Fibroblast of skin of right quadriceps (primary cell): Measurements from ENCODE around the gene C4orf36.
A peak's percentile ranks its signal among the peaks of the same experiment; 100 is the strongest.

Source experiments
- DNase-seq: peaks from one replicate; pipeline ENCODE4 v3.0.0-alpha.2; 2013

The C4orf36 gene

GRCh38 chr4:86891762-86892635, at the start of gene C4orf36:
Gene C4orf36 (minus strand): TSS chr4:86892422. CDS start chr4:86891520, 902 bp downstream.
- DNase-seq: peak; percentile 59

- DNase-seq: no peak
These were observed 48.8 kb upstream of the C4orf36 start for GRCh38 chr4:86940920-86941460.

- DNase-seq: no peak
These were observed 47.7 kb upstream of the C4orf36 start for GRCh38 chr4:86939729-86940575.

- DNase-seq: no peak
These were observed 46.7 kb upstream of the C4orf36 start for GRCh38 chr4:86938771-86939520.

- peak; percentile 65 for DNase-seq
These were observed 43.9 kb upstream of the C4orf36 start for GRCh38 chr4:86935853-86936733.

- no peak for DNase-seq
These were observed 43.3 kb upstream of the C4orf36 start for GRCh38 chr4:86935566-86935852.

GRCh38 chr4:86934771-86935565, 42.7 kb upstream of the C4orf36 start, which contains the start of gene AFF1:
Gene AFF1 (plus strand): TSS chr4:86935011. CDS start chr4:86948534, 13,523 bp downstream.
- DNase-seq: peak; percentile 91

- no peak for DNase-seq
These were observed 42.0 kb upstream of the C4orf36 start for GRCh38 chr4:86934147-86934770.

- no peak for DNase-seq
These were observed 36.4 kb upstream of the C4orf36 start for GRCh38 chr4:86928400-86929255.

GRCh38 chr4:86927843-86928395, 35.7 kb upstream of the C4orf36 start:
- DNase-seq: peak; percentile 96

GRCh38 chr4:86926435-86927086, 34.3 kb upstream of the C4orf36 start:
- no peak for DNase-seq

- DNase-seq: peak; percentile 93
These were observed 32.6 kb upstream of the C4orf36 start for GRCh38 chr4:86924811-86925210.

- no peak for DNase-seq
These were observed 29.5 kb upstream of the C4orf36 start for GRCh38 chr4:86921608-86922252.

- peak; percentile 31 for DNase-seq
These were observed 27.5 kb upstream of the C4orf36 start for GRCh38 chr4:86919561-86920223.

- peak; percentile 70 for DNase-seq
These were observed 26.4 kb upstream of the C4orf36 start for GRCh38 chr4:86918539-86919072.

GRCh38 chr4:86917212-86918039, 25.2 kb upstream of the C4orf36 start:
- no peak for DNase-seq
